ENCODE results near the gene COL5A2. TPM values are rescaled to one million over a fixed set of nuclear protein-coding genes. Genes with fewer than 3 reads are reported as not detected.

The COL5A2 gene
- total and polyA plus RNA-seq, 12 donors = 5.2 to 46.4 (median 14.5) TPM

DNA sequence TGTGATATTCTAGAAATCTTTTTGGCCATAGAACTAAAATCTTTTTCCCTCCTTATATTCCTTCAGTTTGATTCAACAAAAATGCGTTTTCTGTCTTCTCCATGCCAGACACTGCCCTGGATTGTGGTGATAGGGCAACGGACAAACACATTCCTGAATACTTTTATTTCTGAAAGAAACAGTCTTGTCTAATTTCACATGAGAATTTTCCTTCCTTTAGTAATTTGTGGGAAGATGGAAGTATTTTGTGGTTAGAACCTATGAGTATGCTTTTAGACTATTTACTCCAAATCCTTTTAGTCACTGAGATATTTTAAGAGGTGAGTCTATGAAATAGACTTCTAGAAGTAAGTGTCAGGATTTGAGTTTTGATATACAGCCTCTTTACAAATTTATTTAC is 49.6 kb downstream of the COL5A2 start:
- TF ChIP-seq CTCF (IDR thresholded peaks at IDR 0.05) (no peak), POLR2A (IDR thresholded peaks at IDR 0.05) (no peak)
- 63 to 74% (median 68%) methylated on average over 2 of the region's 2 CpGs for WGBS, 4 donors
- no peak for DNase-seq
- Histone ChIP-seq H3K36me3 (replicated peaks in 1 of 2) (no peaks in the 10 kb centered on the region), H3K27ac (no peak overlapping the region), H3K4me3 (no peak overlapping the region), H3K27me3 (no peaks in the 10 kb centered on the region), H3K4me1 (replicated peaks in 1 of 2) (peaks cover 0 to 6% of the 10 kb centered on the region in 2 donors), H3K9me3 (replicated peaks in 1 of 3) (peaks cover 0 to 4% (median 0%) of the 10 kb centered on the region in 3 donors)
- intact Hi-C loops (cut with DNase I) = no loop called here

GRCh38 chr2:189128970-189129369 is 50.6 kb downstream of the COL5A2 start:
- intact Hi-C loops (cut with DNase I) = no loop called here
- 68 to 78% (median 76%) methylated on average over 4 of the region's 4 CpGs for WGBS, 4 donors

GRCh38 chr2:189127756-189128155 is 51.8 kb downstream of the COL5A2 start:
- intact Hi-C loops (cut with DNase I) = no loop called here
- TF ChIP-seq POLR2A (IDR thresholded peaks at IDR 0.05) = no peak
- TF ChIP-seq CTCF (IDR thresholded peaks at IDR 0.05) = no peak
- no peaks in the 10 kb centered on the region for H3K27me3 ChIP-seq
- no peak overlapping the region for H3K27ac ChIP-seq
- no peaks in the 10 kb centered on the region for H3K36me3 ChIP-seq (replicated peaks in 1 of 2)
- no peak overlapping the region for H3K4me3 ChIP-seq
- H3K9me3 ChIP-seq (replicated peaks in 1 of 3) = peaks cover 0 to 4% (median 0%) of the 10 kb centered on the region in 3 donors
- 66 to 81% (median 68%) methylated on average over 1 of the region's 1 CpG for WGBS, 4 donors
- no peak for DNase-seq
- H3K4me1 ChIP-seq (replicated peaks in 1 of 2) = peaks cover 0 to 6% of the 10 kb centered on the region in 2 donors

More at GRCh38 chr2:189128970-189129369, 50.6 kb downstream of the COL5A2 start:
- Histone ChIP-seq H3K27me3 (no peaks in the 10 kb centered on the region), H3K36me3 (replicated peaks in 1 of 2) (no peaks in the 10 kb centered on the region), H3K9me3 (replicated peaks in 1 of 3) (peaks cover 0 to 4% (median 0%) of the 10 kb centered on the region in 3 donors), H3K4me3 (no peak overlapping the region), H3K4me1 (replicated peaks in 1 of 2) (peaks cover 0 to 6% of the 10 kb centered on the region in 2 donors), H3K27ac (no peak overlapping the region)
- DNase-seq = no peak
- TF ChIP-seq POLR2A (IDR thresholded peaks at IDR 0.05) = no peak
- no peak for TF ChIP-seq CTCF (IDR thresholded peaks at IDR 0.05)

- Histone ChIP-seq H3K4me3 (no peak overlapping the region), H3K36me3 (replicated peaks in 1 of 2) (no peaks in the 10 kb centered on the region), H3K27me3 (no peaks in the 10 kb centered on the region), H3K4me1 (replicated peaks in 1 of 2) (peaks cover 0 to 6% of the 10 kb centered on the region in 2 donors), H3K27ac (no peak overlapping the region), H3K9me3 (replicated peaks in 1 of 3) (peaks cover 0 to 4% (median 0%) of the 10 kb centered on the region in 3 donors)
- intact Hi-C loops (cut with DNase I) = no loop called here
- TF ChIP-seq POLR2A (IDR thresholded peaks at IDR 0.05) (no peak), CTCF (IDR thresholded peaks at IDR 0.05) (no peak)
- DNase-seq = no peak
These were observed 54.4 kb downstream of the COL5A2 start for GRCh38 chr2:189125195-189125594.

All from adrenal gland (tissue), 12 donors.